Measurements from ENCODE around the gene FAM163B.
A peak's percentile ranks its signal among the peaks of the same experiment; 100 is the strongest.

The FAM163B gene

DNA sequence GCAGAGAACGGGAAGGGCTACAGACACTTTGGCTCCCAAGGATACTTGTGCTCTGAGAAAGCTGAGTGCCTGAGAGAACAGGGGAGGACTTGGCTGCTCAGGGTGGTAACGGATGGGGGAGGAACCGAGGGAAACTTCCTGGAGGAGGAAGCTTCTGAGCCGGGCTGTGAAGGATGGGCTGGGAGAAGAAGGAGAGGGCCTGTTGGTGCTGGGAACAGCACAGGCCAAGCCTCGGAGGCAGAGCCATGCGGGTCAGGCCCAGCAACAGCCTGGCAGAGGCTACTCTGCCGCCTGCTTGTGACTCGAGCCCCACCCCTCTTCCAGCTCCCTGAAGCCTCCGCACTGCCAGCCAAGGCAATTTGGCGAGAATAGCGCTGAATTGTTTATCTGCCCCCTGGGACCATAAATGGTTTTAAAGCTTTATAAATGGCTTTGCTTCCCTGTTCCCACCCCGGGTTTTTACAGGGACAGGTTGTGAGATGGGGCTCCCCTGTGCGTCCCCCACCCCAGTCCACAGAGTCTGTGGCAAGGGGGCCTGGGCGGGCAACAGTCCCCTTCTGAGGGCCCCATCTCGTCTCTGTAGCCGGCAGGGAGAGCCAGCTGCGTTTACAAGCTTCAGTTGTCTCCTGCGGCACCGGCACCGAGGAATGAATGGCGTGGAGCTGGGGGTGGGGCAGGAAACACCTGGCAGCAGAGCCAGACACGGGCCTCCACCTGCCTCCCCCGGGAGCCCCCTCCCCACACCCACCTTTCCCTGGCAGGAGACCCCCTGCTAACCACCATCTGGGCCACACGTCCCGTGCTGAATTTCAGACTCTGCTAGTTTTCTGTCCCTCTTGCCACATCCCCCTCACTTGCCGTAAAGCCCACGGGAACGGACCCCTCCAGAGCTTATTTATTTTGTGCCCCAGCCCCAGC is 24.4 kb downstream of the FAM163B start:
- Histone ChIP-seq H3K27ac (ENCODE audit: extremely low read depth, low read depth, low read length) (peak overlapping the region; percentile 77), H3K36me3 (ENCODE audit: control insufficient read depth in 2 of 2, insufficient read depth in 1 of 2, low read length in 2 of 2) (no peaks in the 10 kb centered on the region), H3K9me3 (ENCODE audit: control insufficient read depth, insufficient read depth, low read depth, low read length) (no peaks in the 10 kb centered on the region), H3K4me1 (ENCODE audit: control insufficient read depth, insufficient read depth, low read length) (peaks cover 13% of the 10 kb centered on the region), H3K4me3 (ENCODE audit: low read depth, low read length) (no peak overlapping the region)
- CTCF ChIA-PET, result interaction anchor here (0.6 kb wide), 1 partner anchor 14 kb away, joined by 3 read pairs; no protein-coding TSS in a partner anchor
- POLR2A ChIA-PET, result interaction anchor here (1.0 kb wide), 1 partner anchor 555 kb away, joined by 3 read pairs; no protein-coding TSS in a partner anchor
- TF ChIP-seq YY2 (tag by site-specific recombination; IDR thresholded peaks at IDR 0.05), result no peak
- TF ChIP-seq, protein P1, sequence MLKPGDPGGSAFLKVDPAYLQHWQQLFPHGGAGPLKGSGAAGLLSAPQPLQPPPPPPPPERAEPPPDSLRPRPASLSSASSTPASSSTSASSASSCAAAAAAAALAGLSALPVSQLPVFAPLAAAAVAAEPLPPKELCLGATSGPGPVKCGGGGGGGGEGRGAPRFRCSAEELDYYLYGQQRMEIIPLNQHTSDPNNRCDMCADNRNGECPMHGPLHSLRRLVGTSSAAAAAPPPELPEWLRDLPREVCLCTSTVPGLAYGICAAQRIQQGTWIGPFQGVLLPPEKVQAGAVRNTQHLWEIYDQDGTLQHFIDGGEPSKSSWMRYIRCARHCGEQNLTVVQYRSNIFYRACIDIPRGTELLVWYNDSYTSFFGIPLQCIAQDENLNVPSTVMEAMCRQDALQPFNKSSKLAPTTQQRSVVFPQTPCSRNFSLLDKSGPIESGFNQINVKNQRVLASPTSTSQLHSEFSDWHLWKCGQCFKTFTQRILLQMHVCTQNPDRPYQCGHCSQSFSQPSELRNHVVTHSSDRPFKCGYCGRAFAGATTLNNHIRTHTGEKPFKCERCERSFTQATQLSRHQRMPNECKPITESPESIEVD (tag by site-specific recombination; IDR thresholded peaks at IDR 0.05), result 0 out of 2 replicates have a peak, but pooled peaks have one; percentile 25
- TF ChIP-seq ZNF350 (tag by site-specific recombination; IDR thresholded peaks at IDR 0.05), result no peak
- TF ChIP-seq ZNF596 (tag by site-specific recombination; IDR thresholded peaks at IDR 0.05), result peak; percentile 56; the same call in 1 of the 2 replicates
- peak; percentile 74; the same call in 1 of the 2 replicates for TF ChIP-seq GLIS1 (tag by site-specific recombination; IDR thresholded peaks at IDR 0.05)
- TF ChIP-seq ZIC2 (tag by site-specific recombination; IDR thresholded peaks at IDR 0.05), result peak; percentile 98
- peak; percentile 61; the same call in 1 of the 2 replicates for TF ChIP-seq GLIS2 (tag by site-specific recombination; IDR thresholded peaks at IDR 0.05)
- TF ChIP-seq ZBTB20 (tag by site-specific recombination; IDR thresholded peaks at IDR 0.05), result peak; percentile 19
- TF ChIP-seq ZNF423 (tag by site-specific recombination; IDR thresholded peaks at IDR 0.05), result peak; percentile 60; the same call in 1 of the 2 replicates
- TF ChIP-seq ZNF747 (tag by site-specific recombination; IDR thresholded peaks at IDR 0.05), result no peak
- TF ChIP-seq KLF10 (tag by site-specific recombination; IDR thresholded peaks at IDR 0.05), result peak; percentile 54; the same call in 1 of the 2 replicates
- TF ChIP-seq, protein P2, sequence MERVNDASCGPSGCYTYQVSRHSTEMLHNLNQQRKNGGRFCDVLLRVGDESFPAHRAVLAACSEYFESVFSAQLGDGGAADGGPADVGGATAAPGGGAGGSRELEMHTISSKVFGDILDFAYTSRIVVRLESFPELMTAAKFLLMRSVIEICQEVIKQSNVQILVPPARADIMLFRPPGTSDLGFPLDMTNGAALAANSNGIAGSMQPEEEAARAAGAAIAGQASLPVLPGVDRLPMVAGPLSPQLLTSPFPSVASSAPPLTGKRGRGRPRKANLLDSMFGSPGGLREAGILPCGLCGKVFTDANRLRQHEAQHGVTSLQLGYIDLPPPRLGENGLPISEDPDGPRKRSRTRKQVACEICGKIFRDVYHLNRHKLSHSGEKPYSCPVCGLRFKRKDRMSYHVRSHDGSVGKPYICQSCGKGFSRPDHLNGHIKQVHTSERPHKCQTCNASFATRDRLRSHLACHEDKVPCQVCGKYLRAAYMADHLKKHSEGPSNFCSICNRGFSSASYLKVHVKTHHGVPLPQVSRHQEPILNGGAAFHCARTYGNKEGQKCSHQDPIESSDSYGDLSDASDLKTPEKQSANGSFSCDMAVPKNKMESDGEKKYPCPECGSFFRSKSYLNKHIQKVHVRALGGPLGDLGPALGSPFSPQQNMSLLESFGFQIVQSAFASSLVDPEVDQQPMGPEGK (tag by site-specific recombination; IDR thresholded peaks at IDR 0.05), result peak; percentile 78; the same call in 1 of the 2 replicates
- no peak for TF ChIP-seq ZNF155 (tag by site-specific recombination; IDR thresholded peaks at IDR 0.05)
- TF ChIP-seq ZNF2 (tag by site-specific recombination; IDR thresholded peaks at IDR 0.05), result peak; percentile 44
- TF ChIP-seq ZNF629 (tag by site-specific recombination; IDR thresholded peaks at IDR 0.05), result peak; percentile 19; the same call in 1 of the 2 replicates
- TF ChIP-seq ZBTB8A (tag by site-specific recombination; IDR thresholded peaks at IDR 0.05), result peak; percentile 35
- peak; percentile 82 for TF ChIP-seq ZNF600 (tag by site-specific recombination; IDR thresholded peaks at IDR 0.05)
- TF ChIP-seq, protein P3, sequence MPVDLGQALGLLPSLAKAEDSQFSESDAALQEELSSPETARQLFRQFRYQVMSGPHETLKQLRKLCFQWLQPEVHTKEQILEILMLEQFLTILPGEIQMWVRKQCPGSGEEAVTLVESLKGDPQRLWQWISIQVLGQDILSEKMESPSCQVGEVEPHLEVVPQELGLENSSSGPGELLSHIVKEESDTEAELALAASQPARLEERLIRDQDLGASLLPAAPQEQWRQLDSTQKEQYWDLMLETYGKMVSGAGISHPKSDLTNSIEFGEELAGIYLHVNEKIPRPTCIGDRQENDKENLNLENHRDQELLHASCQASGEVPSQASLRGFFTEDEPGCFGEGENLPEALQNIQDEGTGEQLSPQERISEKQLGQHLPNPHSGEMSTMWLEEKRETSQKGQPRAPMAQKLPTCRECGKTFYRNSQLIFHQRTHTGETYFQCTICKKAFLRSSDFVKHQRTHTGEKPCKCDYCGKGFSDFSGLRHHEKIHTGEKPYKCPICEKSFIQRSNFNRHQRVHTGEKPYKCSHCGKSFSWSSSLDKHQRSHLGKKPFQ (tag by site-specific recombination; IDR thresholded peaks at IDR 0.05), result peak; percentile 90
- 0 out of 2 replicates have a peak, but pooled peaks have one; percentile 30 for TF ChIP-seq ZBTB48 (tag by site-specific recombination; IDR thresholded peaks at IDR 0.05)
- peak; percentile 87 for TF ChIP-seq ZNF341 (tag by site-specific recombination; IDR thresholded peaks at IDR 0.05; ENCODE audit: low read depth)
- TF ChIP-seq IKZF3 (tag by site-specific recombination; IDR thresholded peaks at IDR 0.05), result 0 out of 2 replicates have a peak, but pooled peaks have one; percentile 61
- TF ChIP-seq EGR2 (tag by site-specific recombination; IDR thresholded peaks at IDR 0.05; ENCODE audit: low read depth), result peak; percentile 25; the same call in 1 of the 2 replicates
- TF ChIP-seq, protein P4, sequence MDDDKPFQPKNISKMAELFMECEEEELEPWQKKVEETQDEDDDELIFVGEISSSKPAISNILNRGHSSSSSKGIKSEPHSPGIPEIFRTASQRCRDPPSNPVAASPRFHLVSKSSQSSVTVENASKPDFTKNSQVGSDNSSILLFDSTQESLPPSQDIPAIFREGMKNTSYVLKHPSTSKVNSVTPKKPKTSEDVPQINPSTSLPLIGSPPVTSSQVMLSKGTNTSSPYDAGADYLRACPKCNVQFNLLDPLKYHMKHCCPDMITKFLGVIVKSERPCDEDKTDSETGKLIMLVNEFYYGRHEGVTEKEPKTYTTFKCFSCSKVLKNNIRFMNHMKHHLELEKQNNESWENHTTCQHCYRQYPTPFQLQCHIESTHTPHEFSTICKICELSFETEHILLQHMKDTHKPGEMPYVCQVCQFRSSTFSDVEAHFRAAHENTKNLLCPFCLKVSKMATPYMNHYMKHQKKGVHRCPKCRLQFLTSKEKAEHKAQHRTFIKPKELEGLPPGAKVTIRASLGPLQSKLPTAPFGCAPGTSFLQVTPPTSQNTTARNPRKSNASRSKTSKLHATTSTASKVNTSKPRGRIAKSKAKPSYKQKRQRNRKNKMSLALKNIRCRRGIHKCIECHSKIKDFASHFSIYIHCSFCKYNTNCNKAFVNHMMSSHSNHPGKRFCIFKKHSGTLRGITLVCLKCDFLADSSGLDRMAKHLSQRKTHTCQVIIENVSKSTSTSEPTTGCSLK (tag by site-specific recombination; IDR thresholded peaks at IDR 0.05), result no peak
- peak; percentile 89 for TF ChIP-seq ZNF335 (tag by site-specific recombination; conservative IDR thresholded peaks at IDR 0.05)
- TF ChIP-seq ZNF404 (tag by site-specific recombination; IDR thresholded peaks at IDR 0.05), result no peak
- no peak for TF ChIP-seq ZNF174 (tag by site-specific recombination; IDR thresholded peaks at IDR 0.05)
- TF ChIP-seq ZNF561 (tag by site-specific recombination; IDR thresholded peaks at IDR 0.05; ENCODE audit: borderline replicate concordance), result peak; percentile 78
- 0 out of 2 replicates have a peak, but pooled peaks have one; percentile 43 for TF ChIP-seq SCRT2 (tag by site-specific recombination; IDR thresholded peaks at IDR 0.05)
- peak; percentile 61 for TF ChIP-seq ZEB2 (tag by site-specific recombination; IDR thresholded peaks at IDR 0.05)
